SK-N-SH (cell line): ENCODE data around the gene GALNT14.

Source experiments
- CTCF ChIP-seq: fragments of 200-600 bp; sonication (generic); IDR thresholded peaks from 2 replicates; pipeline ENCODE4 v1.6.1; 2017; ENCODE audit warnings: antibody characterized with exemption, mild to moderate bottlenecking, moderate library complexity
- EP300 ChIP-seq, 2 experiments: IDR thresholded peaks; 2 replicates each; pipeline versions ENCODE4 v1.4.0 to v1.6.1; 2012; ENCODE audit warnings: borderline replicate concordance in 1 of 2, low read depth in 1 of 2, low read length in 1 of 2
- EZH2phosphoT487 ChIP-seq: fragments of 200-600 bp; sonication (generic); IDR thresholded peaks from 2 replicates; pipeline ENCODE4 v1.6.1; 2017; ENCODE audit warnings: low read depth, mixed run types, mild to moderate bottlenecking, antibody characterized with exemption, moderate library complexity, borderline replicate concordance
- IRF3 ChIP-seq: fragments of 150-350 bp; IDR thresholded peaks from 2 replicates; pipeline ENCODE4 v1.6.1; 2016; ENCODE audit warnings: mild to moderate bottlenecking, low read depth, low read length
- MAX ChIP-seq: IDR thresholded peaks from 2 replicates; pipeline ENCODE4 v1.4.0; 2012; ENCODE audit warnings: low read depth
- NFIC ChIP-seq: IDR thresholded peaks from 2 replicates; pipeline ENCODE4 v1.4.0; 2012; ENCODE audit warnings: borderline replicate concordance
- POLR2AphosphoS5 ChIP-seq: IDR thresholded peaks from 2 replicates; pipeline ENCODE4 v1.6.1; 2012; ENCODE audit warnings: low read depth, low read length
- RAD21 ChIP-seq: IDR thresholded peaks from 2 replicates; pipeline ENCODE4 v1.6.1; 2012; ENCODE audit warnings: mild to moderate bottlenecking, low read length
- RFX5 ChIP-seq: IDR thresholded peaks from 2 replicates; pipeline ENCODE4 v1.6.1; 2012; ENCODE audit warnings: mild to moderate bottlenecking, improper control_type of control experiment, low read length
- TAF1 ChIP-seq: IDR thresholded peaks from 2 replicates; pipeline ENCODE4 v1.6.1; 2012; ENCODE audit warnings: low read depth, mild to moderate bottlenecking, low read length, moderate library complexity, borderline replicate concordance
- TEAD4 ChIP-seq: IDR thresholded peaks from 2 replicates; pipeline ENCODE4 v1.4.0; 2012; ENCODE audit warnings: mild to moderate bottlenecking, borderline replicate concordance; ENCODE audit not compliant: insufficient read depth
- USF2 ChIP-seq: fragments of 150-350 bp; IDR thresholded peaks from 2 replicates; pipeline ENCODE4 v1.6.1; 2017; ENCODE audit warnings: antibody characterized with exemption, low read length, low read depth, borderline replicate concordance

GRCh38 chr2:30950339-30950738 is 187.9 kb downstream of the GALNT14 start:
- TF ChIP-seq CTCF = no peak
- no peak for TF ChIP-seq POLR2AphosphoS5
- no peak for TF ChIP-seq NFIC
- no peak for TF ChIP-seq USF2
- TF ChIP-seq IRF3 = no peak
- no peak for TF ChIP-seq RAD21
- no peak for TF ChIP-seq TEAD4
- TF ChIP-seq EZH2phosphoT487 = no peak
- TF ChIP-seq EP300 (IDR thresholded peaks at IDR 0.05; ENCODE audit: borderline replicate concordance in 1 of 2, low read depth in 1 of 2, low read length in 1 of 2) = no peak
- no peak for TF ChIP-seq RFX5
- no peak for TF ChIP-seq TAF1
- no peak for TF ChIP-seq MAX
